ENCODE measurements around the gene CYB561D1.

Gene CYB561D1

DNA sequence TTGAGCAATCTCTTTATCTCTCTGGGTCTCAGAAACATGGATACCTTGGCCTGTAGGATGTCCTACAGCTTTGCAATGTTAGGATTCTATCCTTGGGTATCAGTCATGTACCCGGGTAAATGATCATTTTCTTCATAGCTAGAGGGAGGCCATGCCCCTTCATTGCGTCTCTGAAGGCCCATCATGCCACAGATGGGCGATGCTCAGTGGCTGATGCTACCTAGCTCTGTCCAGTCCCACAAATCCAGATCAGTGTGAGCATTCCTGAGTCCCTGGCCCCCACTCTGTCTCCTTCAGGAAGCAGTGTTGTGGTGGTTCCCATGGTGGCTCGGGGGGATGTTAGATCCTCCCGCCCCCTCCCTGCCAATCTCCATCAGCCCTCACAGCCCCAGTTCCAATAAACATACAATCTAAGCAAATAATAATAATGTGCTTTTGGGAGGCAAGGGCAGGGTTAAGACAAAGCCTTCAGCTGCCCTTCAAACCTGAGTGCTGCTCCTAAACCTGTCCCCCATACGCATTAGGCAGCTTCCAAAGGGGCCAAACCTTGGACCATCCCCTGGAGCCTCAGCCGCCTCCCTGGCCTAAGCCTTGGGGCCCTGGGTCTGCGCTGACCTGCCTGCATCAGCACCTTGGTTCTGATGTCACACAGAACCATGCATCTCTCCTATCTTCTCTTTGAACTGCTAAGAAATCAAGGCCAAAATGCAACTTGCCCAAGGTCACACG, 45.1 kb downstream of the CYB561D1 start:
- no peak overlapping the region for H2AFZ ChIP-seq (ENCODE audit: low read length)
- H3K9me2 ChIP-seq (replicated peaks; ENCODE audit: low read depth, low read length) = no peaks in the 10 kb centered on the region

DNA sequence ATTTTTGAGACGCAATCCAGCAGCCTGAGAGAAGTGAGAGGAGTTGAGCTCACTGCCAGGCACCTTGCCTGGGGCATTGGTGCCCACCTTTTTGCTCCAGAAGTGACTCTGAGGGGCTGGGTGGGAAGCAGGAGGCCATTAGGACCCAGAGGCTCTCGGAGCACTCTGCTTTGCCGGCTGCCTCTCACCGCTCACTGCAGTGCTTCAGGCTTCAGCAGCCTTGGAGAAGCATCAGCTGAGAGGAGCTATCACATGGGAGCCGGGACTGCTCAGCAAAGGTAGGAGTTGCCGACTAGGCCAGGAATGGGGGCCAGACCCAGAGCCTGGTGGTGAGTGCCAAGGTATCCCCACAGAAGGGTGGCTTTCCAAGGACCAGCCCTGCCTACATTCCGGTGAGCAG, 45.8 kb downstream of the CYB561D1 start, which contains the start of gene GPR61:
Gene GPR61 (plus strand): TSS at position 197 of the 400 bp plus-strand sequence. CDS start 3,151 bp downstream, outside the sequence.
- Histone ChIP-seq H3K36me3 (ENCODE audit: insufficient read depth, low read length) (no peaks in the 10 kb centered on the region), H3K4me1 (ENCODE audit: insufficient read depth, low read length, poor library complexity, severe bottlenecking) (no peaks in the 10 kb centered on the region), H3K79me2 (ENCODE audit: insufficient read depth, low read length) (no peaks in the 10 kb centered on the region), H2AFZ (ENCODE audit: low read length) (no peak within 1 kb of the TSS), H3K9ac (ENCODE audit: low read depth, low read length, poor library complexity, severe bottlenecking) (no peak within 1 kb of the TSS), H3K4me2 (ENCODE audit: low read depth, low read length, poor library complexity, severe bottlenecking) (no peak within 1 kb of the TSS), H3K9me2 (replicated peaks; ENCODE audit: low read depth, low read length) (no peaks in the 10 kb centered on the region), H3K4me3 (ENCODE audit: low read length, poor library complexity, severe bottlenecking) (no peak within 1 kb of the TSS), H3K9me3 (ENCODE audit: insufficient read depth, low read depth, low read length) (no peaks in the 10 kb centered on the region), H3F3A (ENCODE audit: low read depth) (no peaks in the 10 kb centered on the region), H4K20me1 (ENCODE audit: insufficient read depth, low read length, poor library complexity, severe bottlenecking) (no peaks in the 10 kb centered on the region), H3K27me3 (ENCODE audit: insufficient read depth, low read length, poor library complexity, severe bottlenecking) (no peaks in the 10 kb centered on the region)
- TF ChIP-seq EZH2phosphoT487 (IDR thresholded peaks at IDR 0.05; ENCODE audit: borderline replicate concordance) = no peak
- TF ChIP-seq, protein P1, sequence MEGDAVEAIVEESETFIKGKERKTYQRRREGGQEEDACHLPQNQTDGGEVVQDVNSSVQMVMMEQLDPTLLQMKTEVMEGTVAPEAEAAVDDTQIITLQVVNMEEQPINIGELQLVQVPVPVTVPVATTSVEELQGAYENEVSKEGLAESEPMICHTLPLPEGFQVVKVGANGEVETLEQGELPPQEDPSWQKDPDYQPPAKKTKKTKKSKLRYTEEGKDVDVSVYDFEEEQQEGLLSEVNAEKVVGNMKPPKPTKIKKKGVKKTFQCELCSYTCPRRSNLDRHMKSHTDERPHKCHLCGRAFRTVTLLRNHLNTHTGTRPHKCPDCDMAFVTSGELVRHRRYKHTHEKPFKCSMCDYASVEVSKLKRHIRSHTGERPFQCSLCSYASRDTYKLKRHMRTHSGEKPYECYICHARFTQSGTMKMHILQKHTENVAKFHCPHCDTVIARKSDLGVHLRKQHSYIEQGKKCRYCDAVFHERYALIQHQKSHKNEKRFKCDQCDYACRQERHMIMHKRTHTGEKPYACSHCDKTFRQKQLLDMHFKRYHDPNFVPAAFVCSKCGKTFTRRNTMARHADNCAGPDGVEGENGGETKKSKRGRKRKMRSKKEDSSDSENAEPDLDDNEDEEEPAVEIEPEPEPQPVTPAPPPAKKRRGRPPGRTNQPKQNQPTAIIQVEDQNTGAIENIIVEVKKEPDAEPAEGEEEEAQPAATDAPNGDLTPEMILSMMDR (conservative IDR thresholded peaks at IDR 0.05; ENCODE audit: low read length) = no peak

More for the DNA sequence above, 45.1 kb downstream of the CYB561D1 start:
- H3K36me3 ChIP-seq (ENCODE audit: insufficient read depth, low read length) = no peaks in the 10 kb centered on the region
- no peak overlapping the region for H3K9ac ChIP-seq (ENCODE audit: low read depth, low read length, poor library complexity, severe bottlenecking)
- H4K20me1 ChIP-seq (ENCODE audit: insufficient read depth, low read length, poor library complexity, severe bottlenecking) = no peaks in the 10 kb centered on the region
- no peaks in the 10 kb centered on the region for H3K9me3 ChIP-seq (ENCODE audit: insufficient read depth, low read depth, low read length)
- no peak overlapping the region for H3K4me3 ChIP-seq (ENCODE audit: low read length, poor library complexity, severe bottlenecking)
- no peaks in the 10 kb centered on the region for H3K4me1 ChIP-seq (ENCODE audit: insufficient read depth, low read length, poor library complexity, severe bottlenecking)
- H3K27me3 ChIP-seq (ENCODE audit: insufficient read depth, low read length, poor library complexity, severe bottlenecking) = no peaks in the 10 kb centered on the region
- H3K79me2 ChIP-seq (ENCODE audit: insufficient read depth, low read length) = no peaks in the 10 kb centered on the region
- no peak for TF ChIP-seq EZH2phosphoT487 (IDR thresholded peaks at IDR 0.05; ENCODE audit: borderline replicate concordance)
- TF ChIP-seq, protein P1 (conservative IDR thresholded peaks at IDR 0.05; ENCODE audit: low read length) = no peak
- H3F3A ChIP-seq (ENCODE audit: low read depth) = no peaks in the 10 kb centered on the region
- no peak overlapping the region for H3K4me2 ChIP-seq (ENCODE audit: low read depth, low read length, poor library complexity, severe bottlenecking)

DNA sequence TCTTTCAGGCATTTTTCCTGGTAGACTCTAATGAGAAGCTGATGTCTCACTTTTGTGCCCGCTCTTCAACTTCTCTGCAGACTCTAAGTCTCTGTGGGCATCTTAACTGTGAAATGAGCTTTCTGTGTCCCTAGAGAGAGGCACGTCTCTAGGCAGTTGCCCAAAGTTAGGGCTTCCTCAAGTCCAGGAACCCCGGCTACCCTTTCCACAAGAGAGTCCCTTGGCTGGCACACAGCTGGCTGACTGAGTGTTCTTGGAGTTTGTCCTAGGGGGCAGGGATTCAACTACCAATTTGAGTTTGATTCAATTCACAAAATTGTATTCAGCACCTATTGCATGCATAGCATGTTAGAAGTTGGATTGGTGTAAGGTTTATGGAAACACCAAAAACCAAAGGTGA, 47.2 kb downstream of the CYB561D1 start:
- Histone ChIP-seq H3K4me1 (ENCODE audit: insufficient read depth, low read length, poor library complexity, severe bottlenecking) (no peaks in the 10 kb centered on the region), H3K79me2 (ENCODE audit: insufficient read depth, low read length) (no peaks in the 10 kb centered on the region), H3K9me2 (replicated peaks; ENCODE audit: low read depth, low read length) (no peaks in the 10 kb centered on the region), H2AFZ (ENCODE audit: low read length) (no peak overlapping the region), H3K4me2 (ENCODE audit: low read depth, low read length, poor library complexity, severe bottlenecking) (no peak overlapping the region), H3K4me3 (ENCODE audit: low read length, poor library complexity, severe bottlenecking) (no peak overlapping the region), H3K36me3 (ENCODE audit: insufficient read depth, low read length) (no peaks in the 10 kb centered on the region), H3K9ac (ENCODE audit: low read depth, low read length, poor library complexity, severe bottlenecking) (no peak overlapping the region), H3K9me3 (ENCODE audit: insufficient read depth, low read depth, low read length) (no peaks in the 10 kb centered on the region), H4K20me1 (ENCODE audit: insufficient read depth, low read length, poor library complexity, severe bottlenecking) (no peaks in the 10 kb centered on the region), H3F3A (ENCODE audit: low read depth) (no peaks in the 10 kb centered on the region), H3K27me3 (ENCODE audit: insufficient read depth, low read length, poor library complexity, severe bottlenecking) (no peaks in the 10 kb centered on the region)
- TF ChIP-seq EZH2phosphoT487 (IDR thresholded peaks at IDR 0.05; ENCODE audit: borderline replicate concordance) = no peak
- TF ChIP-seq, protein P1 (conservative IDR thresholded peaks at IDR 0.05; ENCODE audit: low read length) = no peak

Measured in Loucy (cell line).